Smooth muscle cell of the coronary artery (primary cell): ENCODE data around the gene TPR. TPM values are rescaled to one million over a fixed set of nuclear protein-coding genes. Genes with fewer than 3 reads are reported as not detected.

Experiments used
- total RNA-seq: library from RNA; depleted of rRNA; stranded (reverse); fragments of >200 nt; gene quantifications from 2 replicates; pipeline ENCODE4 v1.2.3, GENCODE V29; 2014; ENCODE audit warnings: low replicate concordance

TPR gene
- 59.8 and 105 TPM in 2 replicates for total RNA-seq

GRCh38 chr1:186375152-186375928, at the start of gene TPR, which contains the start of gene ODR4:
TPR (minus strand) TSS chr1:186375253; CDS start chr1:186375028, 225 bp downstream.
ODR4 (plus strand) TSS chr1:186375838; CDS start chr1:186379786, 3,948 bp downstream.

GRCh38 chr1:186295980-186296379, 79.1 kb downstream of the TPR start, which contains the start of gene PRG4:
PRG4 (plus strand) TSS chr1:186296279.

Other genes starting within 250 kb of the TPR start
- 0.08 and 1.6 TPM in 2 replicates for gene PRG4, start 79.0 kb downstream of the TPR start, total RNA-seq
- 14.3 and 16.5 TPM in 2 replicates for gene ODR4, start 585 bp upstream of the TPR start, total RNA-seq
- gene PDC, start 85.9 kb upstream of the TPR start, total RNA-seq = 0.53 TPM in 1 of 2 replicates, not detected in the other